CD4-positive, alpha-beta T cell (primary cell): ENCODE results near the gene HTR2A. TPM values are rescaled to one million over a fixed set of nuclear protein-coding genes. Genes with fewer than 3 reads are reported as not detected.

Source experiments
- ATAC-seq: fragments of 200-7000 bp; cut with Tn5 transposase; one replicate; pipeline ENCODE4 v1.10.0; 2022; ENCODE audit warnings: mild to moderate bottlenecking; ENCODE audit not compliant: poor library complexity
- CTCF ChIA-PET: fragments of 350-600 bp; sonication (Branson Sonifier 250); formaldehyde crosslinking; loops from one replicate; lab custom pipeline; 2021; ENCODE audit warnings: antibody characterized with exemption, inconsistent platforms; lab: Charles Lee
- POLR2A ChIA-PET: fragments of 350-600 bp; sonication (Branson Sonifier 250); formaldehyde crosslinking; loops from one replicate; lab custom pipeline; 2021; ENCODE audit warnings: antibody characterized with exemption, inconsistent platforms; lab: Charles Lee
- DNase-seq, 14 experiments: peaks; one replicate each; pipeline ENCODE4 v3.0.0-alpha.2; 2013 to 2020; ENCODE audit warnings: mixed read lengths in 2 of 14
- H3K27ac ChIP-seq, 2 donors: one replicate each; pipeline versions ENCODE4 v1.5.1 to v1.7.0; 2013; ENCODE audit warnings: low read length in 2 of 2, low read depth in 1 of 2, mild to moderate bottlenecking in 1 of 2
- H3K27me3 ChIP-seq, 2 experiments: 1 replicate in 1 of 2; 2 replicates in 1 of 2; pipeline versions ENCODE4 v1.6.1 to v1.7.0; 2013; ENCODE audit warnings: low read length in 2 of 2, control low read depth in 1 of 2, mild to moderate bottlenecking in 1 of 2, moderate library complexity in 1 of 2; ENCODE audit not compliant: insufficient read depth in 2 of 2, control insufficient read depth in 1 of 2
- H3K36me3 ChIP-seq: one replicate; pipeline ENCODE4 v1.6.1; 2013; ENCODE audit warnings: low read length, control low read depth; ENCODE audit not compliant: insufficient read depth
- H3K4me1 ChIP-seq: one replicate; pipeline ENCODE4 v1.6.1; 2013; ENCODE audit warnings: low read length, control low read depth; ENCODE audit not compliant: insufficient read depth
- H3K4me3 ChIP-seq: one replicate; pipeline ENCODE4 v1.5.1; 2013; ENCODE audit warnings: mild to moderate bottlenecking, low read length, moderate library complexity
- H3K9me3 ChIP-seq, 2 experiments: 1 replicate in 1 of 2; 2 replicates in 1 of 2; pipeline versions ENCODE4 v1.6.1 to v1.7.0; 2013; ENCODE audit warnings: low read length in 2 of 2, mild to moderate bottlenecking in 2 of 2, control low read depth in 1 of 2, moderate library complexity in 1 of 2; ENCODE audit not compliant: control insufficient read depth in 1 of 2, insufficient read depth in 1 of 2
- H3K27ac Mint-ChIP-seq: one replicate; pipeline ENCODE4 v1.8.0; 2020; ENCODE audit warnings: mixed read lengths
- H3K27me3 Mint-ChIP-seq: one replicate; pipeline ENCODE4 v1.8.0; 2021; ENCODE audit warnings: mixed read lengths
- H3K36me3 Mint-ChIP-seq: one replicate; pipeline ENCODE4 v1.8.0; 2021; ENCODE audit warnings: low read depth, mixed read lengths
- H3K4me1 Mint-ChIP-seq: one replicate; pipeline ENCODE4 v1.8.0; 2021; ENCODE audit warnings: low read depth, mixed read lengths
- H3K4me3 Mint-ChIP-seq: one replicate; pipeline ENCODE4 v1.8.0; 2020; ENCODE audit warnings: mild to moderate bottlenecking, mixed read lengths
- H3K9me3 Mint-ChIP-seq: one replicate; pipeline ENCODE4 v1.8.0; 2020; ENCODE audit warnings: mixed read lengths
- intact Hi-C, 2 experiments: fragments of 100-400 bp; cut with DNase I in 1 of 2; cut with micrococcal nuclease in 1 of 2; formaldehyde crosslinking; loops; one replicate each; pipeline versions ENCODE4 v1.15.1 to v1.9.0; 2023 to 2025; cut with DNase I, micrococcal nuclease
- total RNA-seq, 174 experiments: library from RNA in 2 of 174; stranded (reverse) in 2 of 174; gene quantifications; one replicate each; pipeline ENCODE4 v1.2.3 and lab custom pipeline; 2021 to 2026
- TF ChIP-seq, protein P1 (sequence below): fragments of 200-600 bp; IDR thresholded peaks from one replicate; pipeline ENCODE4 v1.8.0; 2022; ENCODE audit warnings: antibody characterized with exemption, mild to moderate bottlenecking

HTR2A gene
- total RNA-seq, 2 experiments from 2014 or later: not detected

DNA sequence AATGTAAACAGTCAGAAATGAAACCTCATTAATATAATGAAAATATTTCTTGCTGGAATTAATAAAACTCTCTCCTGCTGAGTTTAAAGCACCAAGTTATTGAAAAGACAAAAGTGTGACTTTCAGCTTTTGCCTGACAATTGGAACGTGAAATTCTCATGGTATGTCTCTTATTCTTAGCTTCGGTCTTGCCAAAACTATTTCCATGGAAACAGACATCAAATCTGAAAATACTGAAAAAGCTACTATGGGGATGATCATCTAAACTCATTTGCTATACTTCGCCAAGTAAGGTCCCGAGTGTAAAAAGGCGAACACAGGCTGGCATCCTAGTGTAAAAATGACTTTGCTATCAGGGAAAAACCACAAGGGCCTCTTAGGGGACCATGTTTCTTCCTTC, 22.8 kb downstream of the HTR2A start:
- no peak for ATAC-seq
- TF ChIP-seq, protein P1, sequence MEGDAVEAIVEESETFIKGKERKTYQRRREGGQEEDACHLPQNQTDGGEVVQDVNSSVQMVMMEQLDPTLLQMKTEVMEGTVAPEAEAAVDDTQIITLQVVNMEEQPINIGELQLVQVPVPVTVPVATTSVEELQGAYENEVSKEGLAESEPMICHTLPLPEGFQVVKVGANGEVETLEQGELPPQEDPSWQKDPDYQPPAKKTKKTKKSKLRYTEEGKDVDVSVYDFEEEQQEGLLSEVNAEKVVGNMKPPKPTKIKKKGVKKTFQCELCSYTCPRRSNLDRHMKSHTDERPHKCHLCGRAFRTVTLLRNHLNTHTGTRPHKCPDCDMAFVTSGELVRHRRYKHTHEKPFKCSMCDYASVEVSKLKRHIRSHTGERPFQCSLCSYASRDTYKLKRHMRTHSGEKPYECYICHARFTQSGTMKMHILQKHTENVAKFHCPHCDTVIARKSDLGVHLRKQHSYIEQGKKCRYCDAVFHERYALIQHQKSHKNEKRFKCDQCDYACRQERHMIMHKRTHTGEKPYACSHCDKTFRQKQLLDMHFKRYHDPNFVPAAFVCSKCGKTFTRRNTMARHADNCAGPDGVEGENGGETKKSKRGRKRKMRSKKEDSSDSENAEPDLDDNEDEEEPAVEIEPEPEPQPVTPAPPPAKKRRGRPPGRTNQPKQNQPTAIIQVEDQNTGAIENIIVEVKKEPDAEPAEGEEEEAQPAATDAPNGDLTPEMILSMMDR: no peak

DNA sequence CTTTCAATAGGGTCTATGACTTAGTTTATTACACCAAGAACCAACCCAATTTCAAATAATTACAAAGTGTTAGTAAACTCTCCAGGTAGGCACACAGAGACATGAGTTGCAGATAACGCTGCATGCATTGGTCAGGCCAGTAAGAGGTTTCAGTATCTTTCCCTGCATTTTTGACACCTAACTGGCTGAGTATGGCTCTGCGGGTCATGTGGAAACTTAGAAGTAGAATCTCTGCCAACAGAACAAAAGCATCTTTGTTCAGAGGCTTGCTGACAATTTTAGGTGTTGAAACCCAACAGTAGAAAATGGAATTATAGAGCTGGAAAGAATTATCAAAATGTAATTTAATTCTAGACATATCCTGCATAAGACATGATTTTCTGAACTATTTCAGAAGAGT, 25.3 kb downstream of the HTR2A start:
- H3K4me1 Mint-ChIP-seq: no peaks in the 10 kb centered on the region
- Histone ChIP-seq H3K4me1 (no peaks in the 10 kb centered on the region), H3K36me3 (no peaks in the 10 kb centered on the region), H3K27me3 (no peaks in the 10 kb centered on the region), H3K27ac (no peak overlapping the region), H3K4me3 (no peak overlapping the region), H3K9me3 (no peaks in the 10 kb centered on the region)
- H3K9me3 Mint-ChIP-seq: no peaks in the 10 kb centered on the region
- DNase-seq (no peak), ATAC-seq (no peak)
- intact Hi-C loops: no loop called here
- TF ChIP-seq, protein P1: no peak
- ChIA-PET CTCF (no interaction called here), POLR2A (no interaction called here)
- H3K27me3 Mint-ChIP-seq: peaks cover 33% of the 10 kb centered on the region
- no peaks in the 10 kb centered on the region for H3K36me3 Mint-ChIP-seq
- no peak overlapping the region for H3K4me3 Mint-ChIP-seq
- no peak overlapping the region for H3K27ac Mint-ChIP-seq

More for the DNA sequence above, 22.8 kb downstream of the HTR2A start:
- Histone ChIP-seq H3K27ac (no peak overlapping the region), H3K36me3 (no peaks in the 10 kb centered on the region), H3K4me3 (no peak overlapping the region), H3K4me1 (no peaks in the 10 kb centered on the region), H3K27me3 (peaks cover 4 to 9% of the 10 kb centered on the region in 2 experiments), H3K9me3 (no peaks in the 10 kb centered on the region)
- H3K27ac Mint-ChIP-seq: no peak overlapping the region
- CTCF ChIA-PET: no interaction called here
- H3K36me3 Mint-ChIP-seq: no peaks in the 10 kb centered on the region
- peaks cover 38% of the 10 kb centered on the region for H3K27me3 Mint-ChIP-seq
- H3K4me3 Mint-ChIP-seq: no peak overlapping the region
- intact Hi-C loops: no loop called here
- H3K9me3 Mint-ChIP-seq: no peaks in the 10 kb centered on the region
- DNase-seq: no peak
- POLR2A ChIA-PET: no interaction called here
- H3K4me1 Mint-ChIP-seq: no peaks in the 10 kb centered on the region

DNA sequence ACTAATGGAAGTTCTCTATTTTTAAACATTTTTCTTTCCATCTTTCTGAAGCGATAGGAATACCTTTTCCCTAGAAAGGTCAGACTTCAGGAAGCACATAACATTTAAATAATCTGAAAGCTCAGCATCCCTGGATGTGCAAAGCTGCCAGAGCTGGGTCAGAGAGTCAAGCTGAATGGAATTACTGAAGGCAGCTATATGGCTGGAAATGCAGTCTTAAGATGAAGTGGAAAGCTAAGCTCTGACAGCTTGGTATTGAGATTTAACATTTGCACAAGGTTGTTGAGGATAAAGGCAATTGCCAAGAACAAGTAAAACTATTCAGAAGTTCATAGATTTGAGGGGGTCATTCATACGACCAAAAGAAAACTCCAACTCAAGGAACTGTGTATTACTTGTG, 28.8 kb downstream of the HTR2A start:
- ChIA-PET POLR2A (no interaction called here), CTCF (no interaction called here)
- Mint-ChIP-seq H3K4me3 (no peak overlapping the region), H3K9me3 (no peaks in the 10 kb centered on the region), H3K4me1 (no peaks in the 10 kb centered on the region), H3K27me3 (peaks cover 35% of the 10 kb centered on the region), H3K36me3 (no peaks in the 10 kb centered on the region), H3K27ac (no peak overlapping the region)
- ATAC-seq (no peak), DNase-seq (no peak)
- H3K9me3 ChIP-seq: no peaks in the 10 kb centered on the region
- no peaks in the 10 kb centered on the region for H3K27me3 ChIP-seq
- H3K27ac ChIP-seq: no peak overlapping the region
- no peaks in the 10 kb centered on the region for H3K36me3 ChIP-seq
- intact Hi-C loops: no loop called here
- TF ChIP-seq, protein P1: no peak
- H3K4me3 ChIP-seq: no peak overlapping the region
- no peaks in the 10 kb centered on the region for H3K4me1 ChIP-seq
